Ishikawa (cell line): Measurements from ENCODE around the gene CELSR1.

Experiments used
- CEBPB ChIP-seq: IDR thresholded peaks from 2 replicates; pipeline ENCODE4 v1.6.1; 2012
- CREB1 ChIP-seq: IDR thresholded peaks from 2 replicates; pipeline ENCODE4 v1.6.1; 2012; ENCODE audit warnings: low read depth
- EGR1 ChIP-seq: IDR thresholded peaks from 2 replicates; pipeline ENCODE4 v1.6.1; 2012
- EP300 ChIP-seq: IDR thresholded peaks from 2 replicates; pipeline ENCODE4 v1.6.1; 2012; ENCODE audit warnings: borderline replicate concordance
- FOXM1 ChIP-seq: IDR thresholded peaks from 2 replicates; pipeline ENCODE4 v1.6.1; 2012; ENCODE audit warnings: low read depth, borderline replicate concordance
- MAX ChIP-seq: IDR thresholded peaks from 2 replicates; pipeline ENCODE4 v1.6.1; 2012
- NFIC ChIP-seq: IDR thresholded peaks from 2 replicates; pipeline ENCODE4 v1.6.1; 2012
- RAD21 ChIP-seq: IDR thresholded peaks from 2 replicates; pipeline ENCODE4 v1.6.1; 2012; ENCODE audit warnings: low read depth
- REST ChIP-seq: IDR thresholded peaks from 2 replicates; pipeline ENCODE4 v1.6.1; 2012; ENCODE audit warnings: low read depth, mild to moderate bottlenecking
- TAF1 ChIP-seq: IDR thresholded peaks from 2 replicates; pipeline ENCODE4 v1.6.1; 2012; ENCODE audit warnings: low read depth, mild to moderate bottlenecking
- TCF12 ChIP-seq: IDR thresholded peaks from 2 replicates; pipeline ENCODE4 v1.6.1; 2012; ENCODE audit warnings: low read depth
- TEAD4 ChIP-seq: IDR thresholded peaks from 2 replicates; pipeline ENCODE4 v1.6.1; 2012
- YY1 ChIP-seq: IDR thresholded peaks from 2 replicates; pipeline ENCODE4 v1.6.1; 2012; ENCODE audit warnings: low read depth
- ZBTB7A ChIP-seq: IDR thresholded peaks from 2 replicates; pipeline ENCODE4 v1.6.1; 2012; ENCODE audit warnings: low read depth
- TF ChIP-seq, protein P1 (sequence below): IDR thresholded peaks from 2 replicates; pipeline ENCODE4 v1.6.1; 2012

Gene CELSR1

GRCh38 chr22:46430961-46431838 is 106.2 kb downstream of the CELSR1 start:
- TF ChIP-seq FOXM1 (no peak), EGR1 (no peak), MAX (no peak), EP300 (no peak), CEBPB (no peak), CREB1 (no peak), TAF1 (no peak), TEAD4 (no peak), REST (no peak), NFIC (no peak)
- TF ChIP-seq, protein P1, sequence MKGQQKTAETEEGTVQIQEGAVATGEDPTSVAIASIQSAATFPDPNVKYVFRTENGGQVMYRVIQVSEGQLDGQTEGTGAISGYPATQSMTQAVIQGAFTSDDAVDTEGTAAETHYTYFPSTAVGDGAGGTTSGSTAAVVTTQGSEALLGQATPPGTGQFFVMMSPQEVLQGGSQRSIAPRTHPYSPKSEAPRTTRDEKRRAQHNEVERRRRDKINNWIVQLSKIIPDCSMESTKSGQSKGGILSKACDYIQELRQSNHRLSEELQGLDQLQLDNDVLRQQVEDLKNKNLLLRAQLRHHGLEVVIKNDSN, result no peak

GRCh38 chr22:46429325-46429853 is 108.0 kb downstream of the CELSR1 start:
- TF ChIP-seq CEBPB, result no peak
- no peak for TF ChIP-seq YY1
- TF ChIP-seq, protein P1, result no peak
- no peak for TF ChIP-seq NFIC
- TF ChIP-seq MAX, result no peak
- no peak for TF ChIP-seq ZBTB7A
- no peak for TF ChIP-seq CREB1
- TF ChIP-seq TAF1, result no peak
- TF ChIP-seq EGR1, result no peak
- no peak for TF ChIP-seq TCF12
- TF ChIP-seq TEAD4, result no peak
- no peak for TF ChIP-seq REST
- no peak for TF ChIP-seq EP300
- no peak for TF ChIP-seq FOXM1
- no peak for TF ChIP-seq RAD21

- TF ChIP-seq YY1 (no peak), MAX (no peak), EP300 (no peak), RAD21 (no peak)
Measured at GRCh38 chr22:46428602-46429324, 108.7 kb downstream of the CELSR1 start.

- no peak for TF ChIP-seq CEBPB
- no peak for TF ChIP-seq EGR1
- no peak for TF ChIP-seq NFIC
- TF ChIP-seq TEAD4, result no peak
- no peak for TF ChIP-seq TAF1
- no peak for TF ChIP-seq EP300
- TF ChIP-seq CREB1, result no peak
- no peak for TF ChIP-seq ZBTB7A
- no peak for TF ChIP-seq MAX
- TF ChIP-seq REST, result no peak
Measured at GRCh38 chr22:46428171-46428570, 109.2 kb downstream of the CELSR1 start.
